Measurements from ENCODE around the gene XPO6. TPM values are rescaled to one million over a fixed set of nuclear protein-coding genes. Genes with fewer than 3 reads are reported as not detected.

The XPO6 gene
- total and polyA plus RNA-seq, 7 donors, result 16.7 to 46.5 (median 26.4) TPM

GRCh38 chr16:28098171-28098958, 113.4 kb downstream of the XPO6 start:
- Histone ChIP-seq H3K27ac (no peak overlapping the region), H3K36me3 (ENCODE audit: insufficient read depth in 1 of 2, low read depth in 1 of 2) (peaks cover 0 to 71% of the 10 kb centered on the region in 2 donors), H3K27me3 (ENCODE audit: insufficient read depth in 3 of 3, low read length in 2 of 3) (no peaks in the 10 kb centered on the region), H3K9me3 (no peaks in the 10 kb centered on the region), H3K4me1 (no peaks in the 10 kb centered on the region), H3K4me3 (no peak overlapping the region)
- intact Hi-C loops (cut with DNase I), result no loop called here
- ATAC-seq (no peak), DNase-seq (no peak)
- 89 to 92% (median 90%) methylated on average over 21 of the region's 21 CpGs for WGBS, 3 donors
- no peak for TF ChIP-seq CTCF (IDR thresholded peaks at IDR 0.05)

GRCh38 chr16:28096983-28097899, 114.5 kb downstream of the XPO6 start:
- no peaks in the 10 kb centered on the region for H3K4me1 ChIP-seq
- H3K27me3 ChIP-seq (ENCODE audit: insufficient read depth in 3 of 3, low read length in 2 of 3), result no peaks in the 10 kb centered on the region
- no peak for TF ChIP-seq CTCF (IDR thresholded peaks at IDR 0.05)
- DNase-seq, result no peak
- intact Hi-C loops (cut with DNase I), result no loop called here
- no peak overlapping the region for H3K27ac ChIP-seq
- H3K4me3 ChIP-seq, result no peak overlapping the region
- H3K36me3 ChIP-seq (ENCODE audit: insufficient read depth in 1 of 2, low read depth in 1 of 2), result peaks cover 0 to 60% of the 10 kb centered on the region in 2 donors
- ATAC-seq, result no peak
- WGBS, 3 donors, result 79 to 88% (median 81%) methylated on average over 17 of the region's 17 CpGs
- no peaks in the 10 kb centered on the region for H3K9me3 ChIP-seq

- Histone ChIP-seq H3K4me1 (no peaks in the 10 kb centered on the region), H3K27ac (no peak overlapping the region), H3K4me3 (no peak overlapping the region), H3K27me3 (ENCODE audit: insufficient read depth in 3 of 3, low read length in 2 of 3) (no peaks in the 10 kb centered on the region), H3K36me3 (ENCODE audit: insufficient read depth in 1 of 2, low read depth in 1 of 2) (peaks cover 0 to 22% of the 10 kb centered on the region in 2 donors), H3K9me3 (no peaks in the 10 kb centered on the region)
- 73 to 84% (median 82%) methylated on average over 5 of the region's 5 CpGs for WGBS, 3 donors
- intact Hi-C loops (cut with DNase I), result no loop called here
- no peak for ATAC-seq
- DNase-seq, result no peak
- no peak for TF ChIP-seq CTCF (IDR thresholded peaks at IDR 0.05)
Measured at GRCh38 chr16:28093385-28093725, 118.4 kb downstream of the XPO6 start.

GRCh38 chr16:28092721-28093384, 118.9 kb downstream of the XPO6 start:
- no peaks in the 10 kb centered on the region for H3K9me3 ChIP-seq

More at GRCh38 chr16:28092721-28093384, 118.9 kb downstream of the XPO6 start:
- H3K4me1 ChIP-seq, result no peaks in the 10 kb centered on the region
- WGBS, 3 donors, result 81 to 87% (median 82%) methylated on average over 17 of the region's 17 CpGs
- intact Hi-C loops (cut with DNase I), result no loop called here
- TF ChIP-seq CTCF (IDR thresholded peaks at IDR 0.05), result no peak
- no peaks in the 10 kb centered on the region for H3K27me3 ChIP-seq (ENCODE audit: insufficient read depth in 3 of 3, low read length in 2 of 3)
- no peak for DNase-seq
- H3K27ac ChIP-seq, result no peak overlapping the region
- ATAC-seq, result no peak
- no peak overlapping the region for H3K4me3 ChIP-seq
- H3K36me3 ChIP-seq (ENCODE audit: insufficient read depth in 1 of 2, low read depth in 1 of 2), result peaks cover 0 to 17% of the 10 kb centered on the region in 2 donors

Data from psoas muscle (tissue), 8 donors.